ENCODE measurements around the gene SHISAL1.

DNA sequence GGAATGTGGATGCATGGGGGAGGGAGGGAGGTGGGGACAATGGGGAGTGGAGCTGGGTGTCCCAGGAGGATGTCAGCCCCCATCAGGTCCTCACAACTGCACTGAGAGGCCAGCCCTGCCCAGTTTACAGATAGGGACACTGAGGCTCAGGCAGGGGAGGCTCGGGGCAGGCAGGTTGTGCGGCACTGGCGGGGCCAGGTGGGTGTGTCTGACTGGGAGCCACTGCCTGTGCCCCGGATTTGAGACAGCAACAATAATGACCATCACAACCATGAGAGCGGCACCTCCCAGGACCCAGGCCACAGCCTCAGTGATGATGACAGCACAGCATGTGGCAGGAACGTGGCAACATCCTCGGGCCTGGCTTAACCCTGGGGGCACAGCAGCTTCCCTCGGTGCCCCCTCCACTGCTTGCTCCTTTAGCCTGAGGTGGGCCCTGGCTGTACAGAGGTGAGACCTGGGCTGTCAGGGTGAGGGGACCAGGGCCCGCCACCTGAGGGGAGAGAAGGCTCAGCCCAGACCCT, 32.0 kb downstream of the SHISAL1 start:
- TF ChIP-seq GATA3 (IDR thresholded peaks at IDR 0.05; ENCODE audit: low read depth, low read length) = no peak
- TF ChIP-seq GATA2 (IDR thresholded peaks at IDR 0.05; ENCODE audit: low read depth, low read length) = no peak

Measured in SH-SY5Y (cell line).